Endodermal cell (in vitro differentiated cells): ENCODE measurements around the gene DRD2. TPM values are rescaled to one million over a fixed set of nuclear protein-coding genes. Genes with fewer than 3 reads are reported as not detected.

ENCODE experiments used
- DNase-seq: peaks from one replicate; pipeline ENCODE4 v3.0.0-alpha.2; 2017
- H3K27ac ChIP-seq: 2 replicates; pipeline ENCODE4 v1.5.1; 2013; ENCODE audit warnings: mild to moderate bottlenecking, low read depth, low read length, moderate library complexity
- H3K27me3 ChIP-seq: 2 replicates; pipeline ENCODE4 v1.6.1; 2013; ENCODE audit warnings: mild to moderate bottlenecking, low read length, moderate library complexity; ENCODE audit not compliant: insufficient read depth, control insufficient read depth, poor library complexity, severe bottlenecking
- H3K36me3 ChIP-seq: 2 replicates; pipeline ENCODE4 v1.7.0; 2013; ENCODE audit warnings: mild to moderate bottlenecking, low read length, moderate library complexity; ENCODE audit not compliant: control insufficient read depth, insufficient read depth
- H3K4me1 ChIP-seq: one replicate; pipeline ENCODE4 v1.7.0; 2013; ENCODE audit warnings: low read length; ENCODE audit not compliant: control insufficient read depth, insufficient read depth
- H3K4me3 ChIP-seq: 2 replicates; pipeline ENCODE4 v1.5.1; 2013; ENCODE audit warnings: mild to moderate bottlenecking, low read length, moderate library complexity
- H3K9ac ChIP-seq: 2 replicates; pipeline ENCODE4 v1.6.1; 2013; ENCODE audit warnings: mild to moderate bottlenecking, low read length, moderate library complexity; ENCODE audit not compliant: poor library complexity, severe bottlenecking; ENCODE audit errors: extremely low read depth
- H3K9me3 ChIP-seq: 2 replicates; pipeline ENCODE4 v1.6.1; 2013; ENCODE audit warnings: mild to moderate bottlenecking, low read length, moderate library complexity; ENCODE audit not compliant: control insufficient read depth
- H3K27ac Mint-ChIP-seq: 2 replicates; pipeline ENCODE4 v1.8.0; 2020; ENCODE audit warnings: mixed read lengths
- H3K27me3 Mint-ChIP-seq: 2 replicates; pipeline ENCODE4 v1.8.0; 2021; ENCODE audit warnings: mild to moderate bottlenecking, mixed read lengths; ENCODE audit not compliant: insufficient read depth
- H3K36me3 Mint-ChIP-seq: 2 replicates; pipeline ENCODE4 v1.8.0; 2020; ENCODE audit warnings: low read depth, mixed read lengths
- H3K4me1 Mint-ChIP-seq: 2 replicates; pipeline ENCODE4 v1.8.0; 2020; ENCODE audit warnings: mixed read lengths
- H3K4me3 Mint-ChIP-seq: 2 replicates; pipeline ENCODE4 v1.8.0; 2020; ENCODE audit warnings: mild to moderate bottlenecking, moderate library complexity, mixed read lengths
- H3K9me3 Mint-ChIP-seq: 2 replicates; pipeline ENCODE4 v1.8.0; 2020; ENCODE audit warnings: mild to moderate bottlenecking, mixed read lengths
- CTCF ChIP-seq: fragments of 200-600 bp; sonication (generic); conservative IDR thresholded peaks from 2 replicates; pipeline ENCODE4 v1.5.0; 2021; ENCODE audit warnings: antibody characterized with exemption, mild to moderate bottlenecking
- WGBS, 2 experiments: methylation state at CpG; one replicate each; pipeline versions ENCODE4 v1.1.5 to v1.1.7; 2013; ENCODE audit warnings: missing lambda C conversion rate in 2 of 2, mixed read lengths in 1 of 2; ENCODE audit not compliant: insufficient coverage in 1 of 2, insufficient read length in 1 of 2; 5-methylcytosine and 5-hydroxymethylcytosine counted together
- total RNA-seq, 2 donors: library from RNA; stranded (reverse); fragmentation: NEBNext Ultra II Directional in 1 of 2; extraction: Animal tissue kit (Norgen Biotek cat#: 25700) in 1 of 2; gene quantifications; 2 replicates in 1 of 2; 3 replicates in 1 of 2; pipeline ENCODE4 v1.2.1, GENCODE V29; 2021

DRD2 gene
- total RNA-seq, 2 donors from 2014 or later, result 0.35 to 2.1 TPM

- WGBS, 2 experiments, result 96 to 100% methylated on average over 1 to 4 of the region's 4 CpGs
- no peak overlapping the region for H3K9ac ChIP-seq
- Mint-ChIP-seq H3K36me3 (no peaks in the 10 kb centered on the region), H3K9me3 (no peaks in the 10 kb centered on the region), H3K27ac (no peak overlapping the region), H3K4me1 (no peaks in the 10 kb centered on the region), H3K4me3 (no peak overlapping the region), H3K27me3 (peaks cover 50% of the 10 kb centered on the region)
- no peak overlapping the region for H3K4me3 ChIP-seq
- peaks cover 44% of the 10 kb centered on the region for H3K27me3 ChIP-seq
- TF ChIP-seq CTCF, result no peak
- no peaks in the 10 kb centered on the region for H3K9me3 ChIP-seq
- H3K4me1 ChIP-seq, result no peaks in the 10 kb centered on the region
- DNase-seq, result no peak
- H3K27ac ChIP-seq, result no peak overlapping the region
- H3K36me3 ChIP-seq, result no peaks in the 10 kb centered on the region
Measured at GRCh38 chr11:113397821-113398220, 77.4 kb downstream of the DRD2 start.

GRCh38 chr11:113397212-113397611 lies 78.0 kb downstream of the DRD2 start:
- H3K36me3 Mint-ChIP-seq, result no peaks in the 10 kb centered on the region
- H3K27ac Mint-ChIP-seq, result no peak overlapping the region
- Histone ChIP-seq H3K36me3 (no peaks in the 10 kb centered on the region), H3K9ac (no peak overlapping the region), H3K27ac (no peak overlapping the region), H3K4me3 (no peak overlapping the region), H3K27me3 (peaks cover 44% of the 10 kb centered on the region), H3K4me1 (no peaks in the 10 kb centered on the region), H3K9me3 (no peaks in the 10 kb centered on the region)
- H3K9me3 Mint-ChIP-seq, result no peaks in the 10 kb centered on the region
- no peak for TF ChIP-seq CTCF
- H3K27me3 Mint-ChIP-seq, result peaks cover 44% of the 10 kb centered on the region
- DNase-seq, result no peak
- H3K4me1 Mint-ChIP-seq, result no peaks in the 10 kb centered on the region
- no peak overlapping the region for H3K4me3 Mint-ChIP-seq
- 81 to 90% methylated on average over 3 to 7 of the region's 7 CpGs for WGBS, 2 experiments

GRCh38 chr11:113396690-113397089 lies 78.5 kb downstream of the DRD2 start:
- H3K4me3 Mint-ChIP-seq, result no peak overlapping the region

More at GRCh38 chr11:113396690-113397089, 78.5 kb downstream of the DRD2 start:
- H3K36me3 Mint-ChIP-seq, result no peaks in the 10 kb centered on the region
- Histone ChIP-seq H3K27me3 (peaks cover 46% of the 10 kb centered on the region), H3K4me1 (no peaks in the 10 kb centered on the region), H3K9me3 (no peaks in the 10 kb centered on the region), H3K36me3 (no peaks in the 10 kb centered on the region), H3K9ac (no peak overlapping the region), H3K27ac (no peak overlapping the region), H3K4me3 (no peak overlapping the region)
- no peak overlapping the region for H3K27ac Mint-ChIP-seq
- no peak for DNase-seq
- H3K9me3 Mint-ChIP-seq, result no peaks in the 10 kb centered on the region
- 92 to 100% methylated on average over 1 of the region's 1 CpG for WGBS, 2 experiments
- H3K4me1 Mint-ChIP-seq, result no peaks in the 10 kb centered on the region
- TF ChIP-seq CTCF, result no peak
- H3K27me3 Mint-ChIP-seq, result peaks cover 39% of the 10 kb centered on the region
